Neural progenitor cell (in vitro differentiated cells): ENCODE measurements around the gene MDN1. TPM values are rescaled to one million over a fixed set of nuclear protein-coding genes. Genes with fewer than 3 reads are reported as not detected.

Experiments
- DNase-seq: peaks from one replicate; pipeline ENCODE4 v3.0.0-alpha.2; 2016; ENCODE audit warnings: low spot score
- H2AFZ ChIP-seq: fragments of 200-600 bp; sonication (generic); replicated peaks from 2 replicates; pipeline ENCODE4 v1.6.1; 2016; ENCODE audit warnings: antibody characterized with exemption
- H3F3A ChIP-seq: fragments of 200-600 bp; sonication (generic); 2 replicates; pipeline ENCODE4 v1.6.1; 2016; ENCODE audit warnings: antibody characterized with exemption, low read depth
- H3K27ac ChIP-seq: fragments of 200-600 bp; sonication (generic); 2 replicates; pipeline ENCODE4 v1.5.1; 2016; ENCODE audit warnings: mild to moderate bottlenecking
- H3K27me3 ChIP-seq: fragments of 200-600 bp; sonication (generic); 2 replicates; pipeline ENCODE4 v1.6.1; 2016; ENCODE audit warnings: mild to moderate bottlenecking, moderate library complexity
- H3K36me3 ChIP-seq: fragments of 200-600 bp; sonication (generic); 2 replicates; pipeline ENCODE4 v1.5.1; 2016
- H3K4me1 ChIP-seq: fragments of 200-600 bp; sonication (generic); 2 replicates; pipeline ENCODE4 v1.6.1; 2016; ENCODE audit warnings: mixed run types
- H3K4me2 ChIP-seq: fragments of 200-600 bp; sonication (generic); 2 replicates; pipeline ENCODE4 v1.6.1; 2016
- H3K4me3 ChIP-seq: fragments of 200-600 bp; sonication (generic); 2 replicates; pipeline ENCODE4 v1.5.1; 2016
- H3K79me2 ChIP-seq: fragments of 200-600 bp; sonication (generic); 2 replicates; pipeline ENCODE4 v1.6.1; 2016; ENCODE audit warnings: low read depth
- H3K9ac ChIP-seq: fragments of 200-600 bp; sonication (generic); 2 replicates; pipeline ENCODE4 v1.6.1; 2016
- H3K9me3 ChIP-seq: fragments of 200-600 bp; sonication (generic); 2 replicates; pipeline ENCODE4 v1.5.1; 2016; ENCODE audit warnings: low read depth
- H4K20me1 ChIP-seq: fragments of 200-600 bp; sonication (generic); 2 replicates; pipeline ENCODE4 v1.6.1; 2016; ENCODE audit warnings: low read depth
- H3K27ac Mint-ChIP-seq: 3 replicates; pipeline ENCODE4 v1.8.0; 2021; ENCODE audit warnings: mixed read lengths
- H3K27me3 Mint-ChIP-seq: 2 replicates; pipeline ENCODE4 v1.8.0; 2022; ENCODE audit warnings: low read depth, mild to moderate bottlenecking, inconsistent platforms, moderate library complexity, mixed read lengths; ENCODE audit not compliant: insufficient read depth
- H3K36me3 Mint-ChIP-seq: 3 replicates; pipeline ENCODE4 v1.8.0; 2021; ENCODE audit warnings: mixed read lengths
- H3K4me1 Mint-ChIP-seq: 3 replicates; pipeline ENCODE4 v1.8.0; 2021; ENCODE audit warnings: mixed read lengths
- H3K4me3 Mint-ChIP-seq: 3 replicates; pipeline ENCODE4 v1.8.0; 2021; ENCODE audit warnings: mild to moderate bottlenecking, moderate library complexity, mixed read lengths
- H3K9me3 Mint-ChIP-seq: 3 replicates; pipeline ENCODE4 v1.8.0; 2020; ENCODE audit warnings: mixed read lengths
- EZH2 ChIP-seq: fragments of 200-600 bp; sonication (generic); IDR thresholded peaks from 2 replicates; pipeline ENCODE4 v1.6.1; 2017; ENCODE audit warnings: antibody characterized with exemption, mild to moderate bottlenecking, moderate library complexity
- EZH2phosphoT487 ChIP-seq: fragments of 200-600 bp; sonication (generic); IDR thresholded peaks from 2 replicates; pipeline ENCODE4 v1.6.1; 2017; ENCODE audit warnings: antibody characterized with exemption
- total RNA-seq: library from RNA; depleted of rRNA; stranded (reverse); fragments of >200 nt; gene quantifications from 2 replicates; pipeline ENCODE4 v1.2.3, GENCODE V29; 2015; ENCODE audit warnings: low replicate concordance
- TF ChIP-seq, protein P1 (sequence below): fragments of 200-600 bp; sonication (generic); IDR thresholded peaks from 2 replicates; pipeline ENCODE4 v1.5.1; 2017; ENCODE audit warnings: antibody characterized with exemption, mild to moderate bottlenecking

The MDN1 gene
- total RNA-seq, 1 donor from 2014 or later, result 40.7 TPM

DNA sequence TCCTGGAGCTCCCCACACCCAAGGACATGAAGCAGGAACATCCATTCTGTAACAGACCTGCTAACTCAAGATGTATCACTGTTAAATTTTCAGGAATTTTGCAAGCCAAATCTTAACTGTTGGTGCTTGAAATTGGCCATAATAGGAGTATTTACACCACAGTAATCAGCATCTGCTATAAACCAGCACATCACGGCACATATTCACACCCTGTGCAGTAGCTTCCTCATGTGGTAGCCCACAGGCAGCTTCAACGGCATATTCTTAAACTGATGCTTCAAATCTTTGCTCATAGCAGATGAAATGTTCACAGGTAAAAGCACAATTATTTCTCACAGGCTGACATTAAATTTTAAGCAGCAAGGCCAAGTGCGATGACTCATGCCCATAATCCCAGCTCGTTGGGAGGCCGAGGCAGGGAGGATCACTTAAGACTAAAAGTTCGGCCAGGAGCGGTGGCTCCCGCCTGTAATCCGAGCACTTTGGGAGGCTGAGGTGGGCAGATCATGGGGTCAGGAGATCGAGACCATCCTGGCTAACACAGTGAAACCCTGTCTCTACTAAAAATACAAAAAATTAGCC lies 137.5 kb downstream of the MDN1 start:
- Mint-ChIP-seq H3K27ac (no peak overlapping the region), H3K27me3 (no peaks in the 10 kb centered on the region), H3K36me3 (peaks cover 36% of the 10 kb centered on the region), H3K9me3 (no peaks in the 10 kb centered on the region), H3K4me3 (no peak overlapping the region), H3K4me1 (no peaks in the 10 kb centered on the region)
- Histone ChIP-seq H3K27me3 (no peaks in the 10 kb centered on the region), H3F3A (no peaks in the 10 kb centered on the region), H4K20me1 (no peaks in the 10 kb centered on the region), H3K4me1 (no peaks in the 10 kb centered on the region), H3K79me2 (no peaks in the 10 kb centered on the region), H3K27ac (no peak overlapping the region), H2AFZ (no peak overlapping the region), H3K36me3 (peaks cover 14% of the 10 kb centered on the region), H3K4me3 (no peak overlapping the region), H3K4me2 (no peak overlapping the region), H3K9me3 (no peaks in the 10 kb centered on the region), H3K9ac (no peak overlapping the region)
- TF ChIP-seq, protein P1, sequence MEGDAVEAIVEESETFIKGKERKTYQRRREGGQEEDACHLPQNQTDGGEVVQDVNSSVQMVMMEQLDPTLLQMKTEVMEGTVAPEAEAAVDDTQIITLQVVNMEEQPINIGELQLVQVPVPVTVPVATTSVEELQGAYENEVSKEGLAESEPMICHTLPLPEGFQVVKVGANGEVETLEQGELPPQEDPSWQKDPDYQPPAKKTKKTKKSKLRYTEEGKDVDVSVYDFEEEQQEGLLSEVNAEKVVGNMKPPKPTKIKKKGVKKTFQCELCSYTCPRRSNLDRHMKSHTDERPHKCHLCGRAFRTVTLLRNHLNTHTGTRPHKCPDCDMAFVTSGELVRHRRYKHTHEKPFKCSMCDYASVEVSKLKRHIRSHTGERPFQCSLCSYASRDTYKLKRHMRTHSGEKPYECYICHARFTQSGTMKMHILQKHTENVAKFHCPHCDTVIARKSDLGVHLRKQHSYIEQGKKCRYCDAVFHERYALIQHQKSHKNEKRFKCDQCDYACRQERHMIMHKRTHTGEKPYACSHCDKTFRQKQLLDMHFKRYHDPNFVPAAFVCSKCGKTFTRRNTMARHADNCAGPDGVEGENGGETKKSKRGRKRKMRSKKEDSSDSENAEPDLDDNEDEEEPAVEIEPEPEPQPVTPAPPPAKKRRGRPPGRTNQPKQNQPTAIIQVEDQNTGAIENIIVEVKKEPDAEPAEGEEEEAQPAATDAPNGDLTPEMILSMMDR, result no peak
- no peak for TF ChIP-seq EZH2phosphoT487
- TF ChIP-seq EZH2, result no peak
- no peak for DNase-seq

DNA sequence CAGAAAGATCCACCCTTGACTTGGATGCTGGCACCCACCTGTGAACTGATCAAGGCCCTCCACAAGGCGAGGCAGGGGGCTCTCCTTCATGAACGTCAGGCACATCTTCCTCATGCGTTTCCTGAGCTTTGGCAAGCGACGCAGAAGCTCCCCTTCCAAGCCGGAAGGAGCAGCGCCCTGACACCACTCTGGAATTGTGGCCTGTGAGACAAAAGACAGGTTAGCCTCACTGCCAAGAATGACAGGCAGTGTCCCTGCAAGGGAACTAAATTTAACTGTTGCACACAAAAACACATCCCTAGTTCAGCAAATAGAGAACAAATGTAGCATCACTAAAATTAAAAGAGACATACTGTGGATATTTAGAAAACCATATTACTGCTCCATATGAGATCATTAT lies 139.0 kb downstream of the MDN1 start:
- Histone ChIP-seq H3K4me3 (no peak overlapping the region), H3K9me3 (no peaks in the 10 kb centered on the region), H3K27ac (no peak overlapping the region), H3K36me3 (peaks cover 13% of the 10 kb centered on the region), H3K27me3 (no peaks in the 10 kb centered on the region), H3F3A (no peaks in the 10 kb centered on the region), H3K4me2 (no peak overlapping the region), H3K9ac (no peak overlapping the region), H3K4me1 (no peaks in the 10 kb centered on the region), H3K79me2 (no peaks in the 10 kb centered on the region), H2AFZ (no peak overlapping the region), H4K20me1 (no peaks in the 10 kb centered on the region)
- Mint-ChIP-seq H3K27ac (peak overlapping the region; percentile 25), H3K36me3 (peaks cover 32% of the 10 kb centered on the region), H3K9me3 (no peaks in the 10 kb centered on the region), H3K4me3 (no peak overlapping the region), H3K4me1 (no peaks in the 10 kb centered on the region), H3K27me3 (no peaks in the 10 kb centered on the region)
- DNase-seq, result no peak
- TF ChIP-seq, protein P1, result no peak
- TF ChIP-seq EZH2phosphoT487 (no peak), EZH2 (no peak)

DNA sequence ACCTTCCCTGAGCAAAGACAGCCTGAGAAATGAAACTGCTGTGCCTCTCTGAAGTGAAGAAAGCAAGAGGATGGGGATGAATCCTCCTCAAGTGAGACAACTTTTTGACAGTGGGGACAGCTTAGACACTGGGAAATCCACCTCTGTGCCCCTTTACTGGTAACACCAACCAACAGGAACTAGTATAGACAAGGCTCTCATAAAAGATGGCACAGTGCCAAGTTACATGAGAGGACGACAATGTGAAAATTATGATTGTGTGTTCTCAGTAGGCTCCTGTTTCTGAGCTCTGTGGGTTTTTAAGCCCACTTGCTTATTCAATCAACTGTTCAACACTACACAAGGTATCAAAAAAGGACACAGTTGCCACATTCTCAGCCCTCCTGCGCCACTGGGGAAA lies 139.4 kb downstream of the MDN1 start:
- Histone ChIP-seq H3K4me3 (no peak overlapping the region), H4K20me1 (no peaks in the 10 kb centered on the region), H3K4me2 (no peak overlapping the region), H3K4me1 (no peaks in the 10 kb centered on the region), H3K79me2 (no peaks in the 10 kb centered on the region), H2AFZ (no peak overlapping the region), H3K9me3 (no peaks in the 10 kb centered on the region), H3F3A (no peaks in the 10 kb centered on the region), H3K27me3 (no peaks in the 10 kb centered on the region), H3K27ac (no peak overlapping the region), H3K36me3 (peaks cover 13% of the 10 kb centered on the region), H3K9ac (no peak overlapping the region)
- no peaks in the 10 kb centered on the region for H3K4me1 Mint-ChIP-seq
- no peak overlapping the region for H3K27ac Mint-ChIP-seq
- no peak for DNase-seq
- H3K27me3 Mint-ChIP-seq, result no peaks in the 10 kb centered on the region
- no peak overlapping the region for H3K4me3 Mint-ChIP-seq
- peaks cover 32% of the 10 kb centered on the region for H3K36me3 Mint-ChIP-seq
- TF ChIP-seq, protein P1, result no peak
- TF ChIP-seq EZH2phosphoT487, result no peak
- no peak for TF ChIP-seq EZH2
- no peaks in the 10 kb centered on the region for H3K9me3 Mint-ChIP-seq
